Testis (tissue), 2 donors: ENCODE data around the gene ZNF43.

ENCODE experiments used
- CTCF ChIP-seq, 3 experiments: fragments of 450-650 bp in 2 of 3; fragments of 200-600 bp in 1 of 3; sonication (generic) in 1 of 3; IDR thresholded peaks; one replicate each; pipeline ENCODE4 v1.5.1; 2016 to 2019; ENCODE audit warnings: antibody characterized with exemption in 3 of 3, mild to moderate bottlenecking in 2 of 3, moderate library complexity in 1 of 3
- POLR2A ChIP-seq: fragments of 450-650 bp; IDR thresholded peaks from one replicate; pipeline ENCODE4 v1.6.1; 2017; ENCODE audit warnings: antibody characterized with exemption, mild to moderate bottlenecking, moderate library complexity

GRCh38 chr19:21767065-21767800, 68.7 kb downstream of the ZNF43 start, which contains the start of gene ZNF100:
- TF ChIP-seq CTCF (IDR thresholded peaks at IDR 0.05) (no peak), POLR2A (no peak)
